Endothelial cell of umbilical vein (primary cell): ENCODE data around the gene SH3BP2. TPM values are rescaled to one million over a fixed set of nuclear protein-coding genes. Genes with fewer than 3 reads are reported as not detected.

ENCODE experiments used
- Bru-seq: library from RNA; stranded (reverse); fragments of 400-500 nt; gene quantifications from one replicate; lab custom pipeline; 2021; lab: Mats Ljungman, UMichigan
- BruChase-seq, 2 experiments: library from RNA; stranded (reverse); fragments of 400-500 nt; gene quantifications; one replicate each; lab custom pipeline; 2021; lab: Mats Ljungman, UMichigan
- BruUV-seq: library from RNA; stranded (reverse); fragments of 400-500 nt; replicated peaks from 2 replicates; lab custom pipeline; 2021; lab: Mats Ljungman, UMichigan
- CTCF ChIA-PET: fragments of 300-600, 350-600 bp; sonication (Branson Sonifier 250); formaldehyde crosslinking; loops from one replicate; lab custom pipeline; 2021; ENCODE audit warnings: antibody characterized with exemption, inconsistent platforms; lab: Charles Lee
- POLR2A ChIA-PET: fragments of 300-600, 350-600 bp; sonication (Branson Sonifier 250); formaldehyde crosslinking; loops from one replicate; lab custom pipeline; 2021; ENCODE audit warnings: antibody characterized with exemption, inconsistent platforms; lab: Charles Lee
- DNase-seq: peaks from one replicate; pipeline ENCODE4 v3.0.0-alpha.2; 2011; ENCODE audit warnings: low read depth, low spot score
- FAIRE-seq: peaks from 2 replicates; lab custom pipeline; 2011; peaks lifted over from hg19 to GRCh38; lab: Jason Lieb, UNC
- H2AFZ ChIP-seq: 2 replicates; pipeline ENCODE4 v1.6.0; 2012; ENCODE audit warnings: low read depth, low read length, control low read depth, inconsistent platforms
- H3K27ac ChIP-seq: 2 replicates; pipeline ENCODE4 v1.5.1; 2011; ENCODE audit warnings: low read depth, mild to moderate bottlenecking, control low read depth, low read length, moderate library complexity; ENCODE audit not compliant: insufficient read depth
- H3K27me3 ChIP-seq, 2 experiments: 2 replicates each; pipeline versions ENCODE4 v1.6.0 to v1.6.1; 2011; ENCODE audit warnings: low read length in 2 of 2, mixed read lengths in 1 of 2; ENCODE audit not compliant: control insufficient read depth in 2 of 2, insufficient read depth in 2 of 2
- H3K36me3 ChIP-seq, 2 experiments: 2 replicates in 1 of 2; 3 replicates in 1 of 2; pipeline ENCODE4 v1.5.1; 2011; ENCODE audit warnings: low read length in 2 of 2, mild to moderate bottlenecking in 1 of 2, moderate library complexity in 1 of 2; ENCODE audit not compliant: control insufficient read depth in 2 of 2, insufficient read depth in 2 of 2; ENCODE audit errors: extremely low read depth in 1 of 2
- H3K4me1 ChIP-seq: 3 replicates; pipeline ENCODE4 v1.5.1; 2011; ENCODE audit warnings: mild to moderate bottlenecking, low read length; ENCODE audit not compliant: control insufficient read depth, insufficient read depth; ENCODE audit errors: extremely low read depth
- H3K4me2 ChIP-seq: 2 replicates; pipeline ENCODE4 v1.6.1; 2011; ENCODE audit warnings: low read length, control low read depth, mixed read lengths; ENCODE audit not compliant: insufficient read depth
- H3K4me3 ChIP-seq, 3 experiments: fragments of 200-600 bp in 1 of 3; sonication (generic), shearing (Covaris generic) in 1 of 3; replicated peaks in 1 of 3; 2 replicates each; pipeline ENCODE4 v1.5.1; 2011 to 2016; ENCODE audit warnings: control low read depth in 3 of 3, low read length in 3 of 3, mild to moderate bottlenecking in 2 of 3, inconsistent platforms in 1 of 3, low read depth in 1 of 3, moderate library complexity in 1 of 3; ENCODE audit not compliant: insufficient read depth in 1 of 3
- H3K79me2 ChIP-seq: 2 replicates; pipeline ENCODE4 v1.6.0; 2012; ENCODE audit warnings: low read length, inconsistent platforms; ENCODE audit not compliant: control insufficient read depth, insufficient read depth
- H3K9ac ChIP-seq: replicated peaks from 2 replicates; pipeline ENCODE3; 2011; ENCODE audit warnings: low read length, control low read depth; ENCODE audit not compliant: insufficient read depth; ENCODE audit errors: extremely low read depth
- H3K9me1 ChIP-seq: replicated peaks from 3 replicates; pipeline ENCODE4 v1.6.0; 2011; ENCODE audit warnings: mild to moderate bottlenecking, low read length; ENCODE audit not compliant: control insufficient read depth, insufficient read depth; ENCODE audit errors: extremely low read depth
- H3K9me3 ChIP-seq: replicated peaks from 2 replicates; pipeline ENCODE4 v1.5.1; 2012; ENCODE audit warnings: low read length, inconsistent platforms; ENCODE audit not compliant: control insufficient read depth, insufficient read depth
- H4K20me1 ChIP-seq: replicated peaks from 2 replicates; pipeline ENCODE3; 2011; ENCODE audit warnings: mild to moderate bottlenecking, low read length; ENCODE audit not compliant: control insufficient read depth, insufficient read depth; ENCODE audit errors: extremely low read depth
- CTCF ChIP-seq, 2 donors: IDR thresholded peaks; 1 replicate in 1 of 2; 2 replicates in 1 of 2; pipeline ENCODE4 v1.5.1; 2011; ENCODE audit warnings: low read length in 2 of 2, mild to moderate bottlenecking in 2 of 2, moderate library complexity in 2 of 2, control low read depth in 1 of 2, inconsistent platforms in 1 of 2, low read depth in 1 of 2; ENCODE audit not compliant: insufficient read depth in 1 of 2; ENCODE audit errors: extremely low read depth in 1 of 2
- EZH2 ChIP-seq: IDR thresholded peaks from 2 replicates; pipeline ENCODE4 v1.6.1; 2012; ENCODE audit warnings: borderline replicate concordance, low read depth, mild to moderate bottlenecking, moderate library complexity, low read length, inconsistent platforms; ENCODE audit not compliant: severe bottlenecking
- JUN ChIP-seq: IDR thresholded peaks from 2 replicates; pipeline ENCODE4 v1.6.1; 2011; ENCODE audit warnings: borderline replicate concordance, low read depth; ENCODE audit not compliant: insufficient read length, insufficient read depth
- POLR2A ChIP-seq: IDR thresholded peaks from 2 replicates; pipeline ENCODE4 v1.6.1; 2012; ENCODE audit warnings: low read depth, mild to moderate bottlenecking, control low read depth, low read length
- POLR2AphosphoS5 ChIP-seq: IDR thresholded peaks from 2 replicates; pipeline ENCODE4 v1.6.1; 2012; ENCODE audit warnings: low read depth, mild to moderate bottlenecking, control low read depth, low read length, moderate library complexity; ENCODE audit not compliant: insufficient read depth
- dilution Hi-C: fragments of 300-500 bp; cut with MboI; formaldehyde crosslinking; loops from one replicate; pipeline ENCODE4 v1.15.0; 2019; ENCODE audit warnings: low sequenced_read_pairs; ENCODE audit not compliant: extremely low pct_ligation_motif_present
- intact Hi-C: fragments of 100-400 bp; cut with micrococcal nuclease; formaldehyde crosslinking; loops from one replicate; pipeline ENCODE4 v1.10.0; 2022
- long read RNA-seq: library from polyadenylated mRNA; stranded (forward); transcript quantifications from one replicate; pipeline ENCODE4 v2.0.0, GENCODE V29; 2021
- polyA minus RNA-seq, 3 experiments: library from RNA; depleted of rRNA, polyadenylated mRNA; stranded (reverse); fragments of >200 nt; gene quantifications; 1 replicate in 1 of 3; 2 replicates in 2 of 3; pipeline ENCODE4 v1.2.3, GENCODE V29; 2011
- polyA plus RNA-seq, 4 experiments: library from polyadenylated mRNA; depleted of rRNA in 3 of 4; stranded (reverse) in 3 of 4; unstranded in 1 of 4; fragments of >200 nt; gene quantifications; 2 replicates each; pipeline versions ENCODE4 v1.2.1 to v1.2.3, GENCODE V29; 2011 to 2012; ENCODE audit warnings: missing spikeins in 1 of 4
- total RNA-seq: library from RNA; stranded (reverse); gene quantifications from 2 replicates; pipeline ENCODE4 v1.2.3, GENCODE V29; 2021

Gene SH3BP2
- total RNA-seq (69.2 and 73.1 TPM in 2 replicates), polyA plus RNA-seq (62.9 and 73.9 TPM in 2 replicates), polyA minus RNA-seq (149 and 192 TPM in 2 replicates), Bru-seq, nascent RNA (percentile 56 among the genes with signal in this experiment), BruChase-seq, experiment 1, labeled RNA remaining after a 6-hour chase (percentile 86 among the genes with signal in this experiment), BruChase-seq, experiment 2, labeled RNA remaining after a 2-hour chase (percentile 79 among the genes with signal in this experiment)
- 21.9 and 32.7 TPM in 2 replicates for polyA plus RNA-seq (2011; cell fraction: cytosol; rRNA removed)
- polyA plus RNA-seq (2011; cell fraction: nucleus; rRNA removed), result 220 and 232 TPM in 2 replicates
- 24.3 and 30.0 TPM in 2 replicates for polyA plus RNA-seq (2012)
- polyA minus RNA-seq (2011; cell fraction: cytosol; rRNA and poly(A)+ RNA removed), result 7.4 TPM
- polyA minus RNA-seq (2011; cell fraction: nucleus; rRNA and poly(A)+ RNA removed), result 74.5 and 84.1 TPM in 2 replicates
- long read RNA-seq, full-length matches to known transcripts, result 7 of 39 reads
- long read RNA-seq, partial matches to known transcripts, result 18 of 39 reads
- long read RNA-seq, other reads (novel, unspliced or antisense), result 14 of 39 reads

- TF ChIP-seq POLR2A, result peak; percentile 23
- TF ChIP-seq JUN, result no peak
- TF ChIP-seq CTCF (IDR thresholded peaks at IDR 0.05; ENCODE audit: extremely low read depth in 1 of 2, insufficient read depth in 1 of 2, low read depth in 1 of 2, low read length in 2 of 2), result no peak
- no peak for TF ChIP-seq EZH2
- TF ChIP-seq POLR2AphosphoS5, result peak; percentile 65
- H3K27me3 ChIP-seq, result no peaks in the 10 kb centered on the region
- H3K4me3 ChIP-seq, result peak within 1 kb of the TSS; percentile 26 to 60 (median 49)
- no peaks in the 10 kb centered on the region for H3K9me1 ChIP-seq
- H3K79me2 ChIP-seq, result peaks cover 25% of the 10 kb centered on the region
- H2AFZ ChIP-seq, result peak within 1 kb of the TSS; percentile 53
- H3K9me3 ChIP-seq, result no peaks in the 10 kb centered on the region
- FAIRE-seq (peak; percentile 53), DNase-seq (peak; percentile 69)
- no peaks in the 10 kb centered on the region for H4K20me1 ChIP-seq
- ChIA-PET POLR2A (no interaction called here), CTCF (interaction anchor here (2.8 kb wide), 1 partner anchor 29 kb away, joined by 14 read pairs; no protein-coding TSS in a partner anchor)
- peak within 1 kb of the TSS; percentile 76 for H3K27ac ChIP-seq
- BruUV-seq, result no TSS peak
- intact Hi-C loops, result no loop called here
- peak within 1 kb of the TSS; percentile 57 for H3K4me2 ChIP-seq
- dilution Hi-C loops, result no loop called here
- peaks cover 44% of the 10 kb centered on the region for H3K4me1 ChIP-seq
- peak within 1 kb of the TSS; percentile 38 for H3K9ac ChIP-seq
- H3K36me3 ChIP-seq, result no peaks in the 10 kb centered on the region
Measured at GRCh38 chr4:2792711-2793585, at the start of gene SH3BP2. TSS of gene SH3BP2 (plus strand) at chr4:2793085. CDS start at chr4:2820618, 27,533 bp downstream.
